Hepatic stellate cell (primary cell): ENCODE measurements around the gene SOS2.

Experiments used
- DNase-seq: peaks from one replicate; pipeline ENCODE4 v3.0.0; 2011; ENCODE audit warnings: low spot score

SOS2 gene

GRCh38 chr14:50116181-50116956 is 115.0 kb downstream of the SOS2 start, which contains the start of gene VCPKMT:
Gene VCPKMT (minus strand): TSS chr14:50116572. CDS start chr14:50116552, 20 bp downstream.
- DNase-seq = peak; percentile 83

- DNase-seq = no peak
These were observed 117.9 kb downstream of the SOS2 start for GRCh38 chr14:50113381-50114035.

- DNase-seq = no peak
These were observed 120.9 kb downstream of the SOS2 start for GRCh38 chr14:50110323-50111037.

- DNase-seq = no peak
These were observed 122.0 kb downstream of the SOS2 start for GRCh38 chr14:50109342-50109741.

- no peak for DNase-seq
These were observed 123.5 kb downstream of the SOS2 start for GRCh38 chr14:50107850-50108249.

GRCh38 chr14:50106178-50106577 is 125.2 kb downstream of the SOS2 start:
- DNase-seq = no peak

GRCh38 chr14:50103558-50103957 is 127.8 kb downstream of the SOS2 start:
- DNase-seq = no peak

- DNase-seq = no peak
These were observed 130.0 kb downstream of the SOS2 start for GRCh38 chr14:50101417-50101816.

GRCh38 chr14:50100805-50101204 is 130.6 kb downstream of the SOS2 start:
- no peak for DNase-seq

- no peak for DNase-seq
These were observed 132.0 kb downstream of the SOS2 start for GRCh38 chr14:50099335-50099734.

GRCh38 chr14:50095895-50096294 is 135.5 kb downstream of the SOS2 start:
- no peak for DNase-seq

GRCh38 chr14:50094056-50094755 is 137.2 kb downstream of the SOS2 start:
- DNase-seq = no peak

- DNase-seq = no peak
These were observed 137.9 kb downstream of the SOS2 start for GRCh38 chr14:50093496-50093895.

GRCh38 chr14:50092006-50092555 is 139.3 kb downstream of the SOS2 start:
- DNase-seq = no peak

- DNase-seq = no peak
These were observed 140.0 kb downstream of the SOS2 start for GRCh38 chr14:50091240-50091913.

GRCh38 chr14:50089208-50089607 is 142.2 kb downstream of the SOS2 start:
- DNase-seq = no peak

- DNase-seq = no peak
These were observed 142.6 kb downstream of the SOS2 start for GRCh38 chr14:50088731-50089130.

- DNase-seq = no peak
These were observed 143.3 kb downstream of the SOS2 start for GRCh38 chr14:50088117-50088515.

- no peak for DNase-seq
These were observed 143.8 kb downstream of the SOS2 start for GRCh38 chr14:50087341-50088116.

GRCh38 chr14:50086321-50086711 is 145.1 kb downstream of the SOS2 start:
- DNase-seq = no peak
